Measurements from ENCODE around the gene SLC50A1. TPM values are rescaled to one million over a fixed set of nuclear protein-coding genes. Genes with fewer than 3 reads are reported as not detected.

SLC50A1 gene
- total RNA-seq, 1 experiment from 2014 or later: 39.0 TPM

- TF ChIP-seq PRRX2 (CRISPR knock-in tag; IDR thresholded peaks at IDR 0.05) (no peak), GABPB1 (CRISPR knock-in tag; IDR thresholded peaks at IDR 0.05) (0 out of 2 replicates have a peak, but pooled peaks have one; percentile 28)
- DNase-seq (ENCODE audit: low spot score) (no peak), ATAC-seq (no peak)
- peaks cover 40% of the 10 kb centered on the region for H3K36me3 Mint-ChIP-seq
- ChIA-PET POLR2A (no interaction called here), CTCF (interaction anchor here (2.4 kb wide), 1 partner anchor 14 kb away, joined by 17 read pairs; no protein-coding TSS in a partner anchor)
- H3K4me3 Mint-ChIP-seq: no peak overlapping the region
- H3K27me3 Mint-ChIP-seq (ENCODE audit: low read depth): no peaks in the 10 kb centered on the region
- H3K4me1 Mint-ChIP-seq: peaks cover 21% of the 10 kb centered on the region
- no peak overlapping the region for H3K27ac Mint-ChIP-seq
- no peaks in the 10 kb centered on the region for H3K9me3 Mint-ChIP-seq
These were observed 42.9 kb downstream of the SLC50A1 start for GRCh38 chr1:155178441-155179111.

GRCh38 chr1:155179112-155180031, 43.7 kb downstream of the SLC50A1 start:
- no peaks in the 10 kb centered on the region for H3K9me3 Mint-ChIP-seq
- ChIA-PET POLR2A (no interaction called here), CTCF (interaction anchor here (2.6 kb wide), 1 partner anchor 15 kb away, joined by 12 read pairs; no protein-coding TSS in a partner anchor)
- ATAC-seq: no peak
- H3K4me3 Mint-ChIP-seq: no peak overlapping the region
- H3K36me3 Mint-ChIP-seq: peaks cover 40% of the 10 kb centered on the region
- TF ChIP-seq FOXP1 (CRISPR knock-in tag; IDR thresholded peaks at IDR 0.05; ENCODE audit: borderline replicate concordance) (no peak), SMAD3 (CRISPR knock-in tag; IDR thresholded peaks at IDR 0.05; ENCODE audit: borderline replicate concordance) (no peak), ATF3 (CRISPR knock-in tag; conservative IDR thresholded peaks at IDR 0.05) (no peak), SOX15 (CRISPR knock-in tag; IDR thresholded peaks at IDR 0.05) (no peak), GRHL2 (CRISPR knock-in tag; IDR thresholded peaks at IDR 0.05; ENCODE audit: insufficient replicate concordance, severe bottlenecking) (no peak)
- DNase-seq (ENCODE audit: low spot score): no peak
- no peak overlapping the region for H3K27ac Mint-ChIP-seq
- no peaks in the 10 kb centered on the region for H3K27me3 Mint-ChIP-seq (ENCODE audit: low read depth)
- peaks cover 21% of the 10 kb centered on the region for H3K4me1 Mint-ChIP-seq

- Mint-ChIP-seq H3K4me3 (no peak overlapping the region), H3K27me3 (ENCODE audit: low read depth) (no peaks in the 10 kb centered on the region), H3K27ac (no peak overlapping the region), H3K36me3 (peaks cover 37% of the 10 kb centered on the region), H3K9me3 (no peaks in the 10 kb centered on the region), H3K4me1 (peaks cover 16% of the 10 kb centered on the region)
- POLR2A ChIA-PET: no interaction called here
- ATAC-seq (no peak), DNase-seq (ENCODE audit: low spot score) (no peak)
- CTCF ChIA-PET: interaction anchor here (2.6 kb wide), 1 partner anchor 12 kb away, joined by 12 read pairs; no protein-coding TSS in a partner anchor
- TF ChIP-seq GRHL2 (CRISPR knock-in tag; IDR thresholded peaks at IDR 0.05; ENCODE audit: insufficient replicate concordance, severe bottlenecking) (no peak), FOXP4 (CRISPR knock-in tag; IDR thresholded peaks at IDR 0.05) (no peak), E2F5 (CRISPR knock-in tag; IDR thresholded peaks at IDR 0.05) (no peak), ESRRA (CRISPR knock-in tag; IDR thresholded peaks at IDR 0.05; ENCODE audit: borderline replicate concordance) (no peak), HMGXB4 (CRISPR knock-in tag; IDR thresholded peaks at IDR 0.05) (no peak), CTCF (IDR thresholded peaks at IDR 0.05) (no peak)
These were observed 45.9 kb downstream of the SLC50A1 start for GRCh38 chr1:155181371-155182051.

All from WTC11 (cell line).